HepG2 (cell line): ENCODE results near the gene NFE2L1. TPM values are rescaled to one million over a fixed set of nuclear protein-coding genes. Genes with fewer than 3 reads are reported as not detected.

Experiments
- ATM ChIP-seq: fragments of 450-650 bp; IDR thresholded peaks from 2 replicates; pipeline ENCODE4 v1.7.1; 2017; ENCODE audit warnings: mild to moderate bottlenecking, borderline replicate concordance
- CC2D1A ChIP-seq: sonication (generic); formaldehyde crosslinking; IDR thresholded peaks from 2 replicates; pipeline ENCODE4 v1.8.1; 2023; ENCODE audit warnings: mild to moderate bottlenecking, missing genetic modification reagents
- CHD4 ChIP-seq: fragments of 200-600 bp; sonication (generic); IDR thresholded peaks from 2 replicates; pipeline ENCODE4 v1.7.0; 2017; ENCODE audit warnings: mild to moderate bottlenecking, low read length, borderline replicate concordance
- GLMP ChIP-seq: sonication (generic); formaldehyde crosslinking; IDR thresholded peaks from 2 replicates; pipeline ENCODE4 v1.9.0; 2021; ENCODE audit warnings: missing genetic modification reagents, mild to moderate bottlenecking, borderline replicate concordance
- TBX2 ChIP-seq: sonication (generic); formaldehyde crosslinking; IDR thresholded peaks from 2 replicates; pipeline ENCODE4 v1.5.0; 2020; ENCODE audit warnings: missing genetic modification reagents, mild to moderate bottlenecking, borderline replicate concordance
- ZNF276 ChIP-seq: sonication (generic); formaldehyde crosslinking; IDR thresholded peaks from 2 replicates; pipeline ENCODE4 v1.4.0; 2020; ENCODE audit warnings: mild to moderate bottlenecking, low read depth, missing genetic modification reagents
- ZNF343 ChIP-seq: sonication (generic); formaldehyde crosslinking; IDR thresholded peaks from 2 replicates; pipeline ENCODE4 v1.4.0; 2020; ENCODE audit warnings: mild to moderate bottlenecking, missing genetic modification reagents
- ZNF362 ChIP-seq: sonication (generic); formaldehyde crosslinking; IDR thresholded peaks from 2 replicates; pipeline ENCODE4 v1.4.0; 2020; ENCODE audit warnings: missing genetic modification reagents, mild to moderate bottlenecking, borderline replicate concordance
- ZNF414 ChIP-seq: sonication (generic); formaldehyde crosslinking; IDR thresholded peaks from 2 replicates; pipeline ENCODE4 v1.5.0; 2020; ENCODE audit warnings: missing genetic modification reagents
- ZNF513 ChIP-seq: sonication (generic); formaldehyde crosslinking; conservative IDR thresholded peaks from 2 replicates; pipeline ENCODE4 v1.5.0; 2020; ENCODE audit warnings: missing genetic modification reagents
- ZNF639 ChIP-seq: conservative IDR thresholded peaks from 2 replicates; pipeline ENCODE4 v1.6.1; 2018; ENCODE audit warnings: missing genetic modification reagents
- ZNF704 ChIP-seq: sonication (generic); formaldehyde crosslinking; IDR thresholded peaks from 2 replicates; pipeline ENCODE4 v1.8.1; 2023; ENCODE audit warnings: mild to moderate bottlenecking, inconsistent platforms, moderate library complexity, missing genetic modification reagents, borderline replicate concordance
- polyA plus RNA-seq, 8 experiments: library from polyadenylated mRNA; depleted of rRNA in 3 of 8; stranded (reverse) in 7 of 8; unstranded in 1 of 8; fragments of >200 nt; fragmentation: Illumina TruSeq in 4 of 8; extraction: Trizol in 4 of 8; gene quantifications; 2 replicates each; pipeline versions ENCODE4 v1.2.1 to v1.2.3, GENCODE V29; 2011 to 2016; ENCODE audit warnings: low read depth in 4 of 8, missing spikeins in 1 of 8, mixed read lengths in 1 of 8; ENCODE audit not compliant: insufficient read depth in 1 of 8
- total RNA-seq, 5 experiments: library from RNA; depleted of rRNA; stranded (reverse); fragments of >200 nt; fragmentation: Illumina TruSeq; extraction: Trizol; gene quantifications; 2 replicates each; pipeline ENCODE4 v1.2.3, GENCODE V29; 2016; ENCODE audit warnings: low read depth in 1 of 5

The NFE2L1 gene
- total and polyA plus RNA-seq, 2 of the 13 experiments (the other 11 are each of a cell fraction or from before 2014, with no cell fraction given) = 67.0 to 234 TPM

GRCh38 chr17:48047741-48048383, at the start of gene NFE2L1 (continued):
- no peak for TF ChIP-seq GLMP (CRISPR knock-in tag)
- TF ChIP-seq ZNF414 (CRISPR knock-in tag) = peak; percentile 94
- no peak for TF ChIP-seq ZNF513 (CRISPR knock-in tag)
- TF ChIP-seq ZNF639 = no peak; the same call in 1 of the 2 replicates
- TF ChIP-seq ZNF362 = no peak
- no peak for TF ChIP-seq CHD4
- TF ChIP-seq ATM = no peak
- TF ChIP-seq ZNF704 (CRISPR knock-in tag) = peak; percentile 94
- peak; percentile 95 for TF ChIP-seq ZNF343
- 0 out of 2 replicates have a peak, but pooled peaks have one; percentile 10 for TF ChIP-seq CC2D1A (CRISPR knock-in tag)
- TF ChIP-seq TBX2 (CRISPR knock-in tag) = no peak; the same call in 1 of the 2 replicates
- peak; percentile 83 for TF ChIP-seq ZNF276 (CRISPR knock-in tag)
